Jurkat, Clone E6-1 (cell line): ENCODE data around the gene SCAMP1.
"Not testable (repeated sequence)": the region's sequence is repeated elsewhere in the genome, so short reads cannot be mapped to it uniquely, and the experiment has no call there.

Source experiments
- DNase-seq: peaks from one replicate; pipeline ENCODE4 v3.0.0-alpha.2; 2011; ENCODE audit warnings: low read depth, low spot score
- H3K4me3 ChIP-seq: 2 replicates; pipeline ENCODE4 v1.5.1; 2011; ENCODE audit warnings: mild to moderate bottlenecking, low read length, control low read depth, moderate library complexity

The SCAMP1 gene

GRCh38 chr5:78359455-78359830 is 974 bp upstream of the SCAMP1 start:
- not testable (repeated sequence) for DNase-seq
- H3K4me3 ChIP-seq = peak overlapping the region; percentile 88

GRCh38 chr5:78360674-78360923 is 182 bp downstream of the SCAMP1 start:
- DNase-seq = no peak
- peak overlapping the region; percentile 88 for H3K4me3 ChIP-seq

- H3K4me3 ChIP-seq = peak overlapping the region; percentile 88
- DNase-seq = peak; percentile 24
Measured at GRCh38 chr5:78360924-78361630, 660 bp downstream of the SCAMP1 start.

GRCh38 chr5:78361631-78361993 is 1.2 kb downstream of the SCAMP1 start:
- peak overlapping the region; percentile 88 for H3K4me3 ChIP-seq
- peak; percentile 28 for DNase-seq

GRCh38 chr5:78362220-78362619 is 1.8 kb downstream of the SCAMP1 start:
- H3K4me3 ChIP-seq = no peak overlapping the region
- no peak for DNase-seq

GRCh38 chr5:78364005-78364404 is 3.6 kb downstream of the SCAMP1 start:
- no peak overlapping the region for H3K4me3 ChIP-seq
- DNase-seq = no peak

GRCh38 chr5:78367318-78367991 is 7.0 kb downstream of the SCAMP1 start:
- H3K4me3 ChIP-seq = no peak overlapping the region
- DNase-seq = peak; percentile 9

- H3K4me3 ChIP-seq = no peak overlapping the region
Measured at GRCh38 chr5:78369680-78370079, 9.3 kb downstream of the SCAMP1 start.

GRCh38 chr5:78373231-78373630 is 12.8 kb downstream of the SCAMP1 start:
- no peak overlapping the region for H3K4me3 ChIP-seq
- no peak for DNase-seq

More at GRCh38 chr5:78369680-78370079, 9.3 kb downstream of the SCAMP1 start:
- DNase-seq = no peak

GRCh38 chr5:78376315-78376714 is 15.9 kb downstream of the SCAMP1 start:
- no peak for DNase-seq
- no peak overlapping the region for H3K4me3 ChIP-seq

GRCh38 chr5:78377056-78377717 is 16.8 kb downstream of the SCAMP1 start:
- DNase-seq = no peak

GRCh38 chr5:78377718-78378105 is 17.3 kb downstream of the SCAMP1 start:
- no peak overlapping the region for H3K4me3 ChIP-seq
- no peak for DNase-seq

More at GRCh38 chr5:78377056-78377717, 16.8 kb downstream of the SCAMP1 start:
- no peak overlapping the region for H3K4me3 ChIP-seq

- DNase-seq = peak; percentile 19
- H3K4me3 ChIP-seq = no peak overlapping the region
Measured at GRCh38 chr5:78387468-78388153, 27.2 kb downstream of the SCAMP1 start.

- not testable (repeated sequence) for H3K4me3 ChIP-seq, DNase-seq
Measured at GRCh38 chr5:78391357-78391756, 30.9 kb downstream of the SCAMP1 start.

- DNase-seq = no peak
- H3K4me3 ChIP-seq = no peak overlapping the region
Measured at GRCh38 chr5:78397831-78398230, 37.4 kb downstream of the SCAMP1 start.

GRCh38 chr5:78399116-78399515 is 38.7 kb downstream of the SCAMP1 start:
- DNase-seq = no peak
- no peak overlapping the region for H3K4me3 ChIP-seq

- peak; percentile 63 for DNase-seq
Measured at GRCh38 chr5:78404682-78405293, 44.4 kb downstream of the SCAMP1 start.

GRCh38 chr5:78405829-78406750 is 45.7 kb downstream of the SCAMP1 start:
- H3K4me3 ChIP-seq = no peak overlapping the region
- no peak for DNase-seq

More at GRCh38 chr5:78404682-78405293, 44.4 kb downstream of the SCAMP1 start:
- no peak overlapping the region for H3K4me3 ChIP-seq

GRCh38 chr5:78407458-78407857 is 47.0 kb downstream of the SCAMP1 start:
- DNase-seq = no peak
- H3K4me3 ChIP-seq = no peak overlapping the region
